NCI-H510A treated with DMSO at 0.1 percent for 48 hours (cell line): ENCODE measurements around the gene MAGI2.

ENCODE experiments used
- DNase-seq: peaks from one replicate; lab custom pipeline; 2025; lab: John Stamatoyannopoulos, UW

The MAGI2 gene

GRCh38 chr7:79453558-79454360 is at the start of gene MAGI2:
TSS of gene MAGI2 (minus strand) at chr7:79453667. CDS start at chr7:79453320, 347 bp downstream.
- peak; percentile 1 for DNase-seq

DNA sequence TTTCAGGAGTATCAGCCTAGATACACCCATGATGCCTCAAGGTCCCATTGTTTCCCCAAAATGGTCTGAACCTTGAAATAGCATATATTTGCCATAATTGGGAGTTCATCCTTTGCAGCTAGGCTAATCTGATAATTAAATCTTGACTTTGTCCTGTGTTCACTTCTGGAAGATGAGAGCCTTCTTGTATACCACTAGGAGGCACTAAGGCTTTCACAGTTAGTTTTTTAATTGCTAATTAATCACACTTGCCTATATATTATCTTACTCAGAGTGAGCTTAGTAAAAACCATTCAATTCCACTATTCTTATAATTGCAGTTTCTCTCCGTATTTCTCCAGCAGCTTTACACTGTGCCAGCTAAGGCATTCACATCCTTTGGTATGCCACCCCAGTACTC is 48.7 kb upstream of the MAGI2 start:
- no peak for DNase-seq

GRCh38 chr7:79500759-79501158 is 47.3 kb upstream of the MAGI2 start:
- DNase-seq, result no peak

DNA sequence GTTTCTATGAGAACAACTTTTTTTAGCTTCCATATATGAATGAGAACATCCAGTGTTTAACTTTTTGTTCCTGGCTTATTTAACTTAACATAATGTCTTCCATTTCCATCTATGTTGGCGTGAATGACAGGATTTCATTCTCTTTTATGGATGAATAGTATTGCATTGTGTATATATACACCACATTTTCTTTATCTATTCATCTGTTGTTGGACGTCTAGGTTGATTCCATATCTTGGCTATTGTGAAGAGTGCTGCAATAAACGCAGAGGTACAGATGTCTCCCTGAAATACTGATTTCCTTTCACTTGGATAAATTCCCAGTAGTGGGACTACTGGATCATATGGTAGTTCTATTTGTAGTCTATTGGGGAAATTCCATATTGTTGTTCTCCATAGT is 44.3 kb upstream of the MAGI2 start:
- no peak for DNase-seq

DNA sequence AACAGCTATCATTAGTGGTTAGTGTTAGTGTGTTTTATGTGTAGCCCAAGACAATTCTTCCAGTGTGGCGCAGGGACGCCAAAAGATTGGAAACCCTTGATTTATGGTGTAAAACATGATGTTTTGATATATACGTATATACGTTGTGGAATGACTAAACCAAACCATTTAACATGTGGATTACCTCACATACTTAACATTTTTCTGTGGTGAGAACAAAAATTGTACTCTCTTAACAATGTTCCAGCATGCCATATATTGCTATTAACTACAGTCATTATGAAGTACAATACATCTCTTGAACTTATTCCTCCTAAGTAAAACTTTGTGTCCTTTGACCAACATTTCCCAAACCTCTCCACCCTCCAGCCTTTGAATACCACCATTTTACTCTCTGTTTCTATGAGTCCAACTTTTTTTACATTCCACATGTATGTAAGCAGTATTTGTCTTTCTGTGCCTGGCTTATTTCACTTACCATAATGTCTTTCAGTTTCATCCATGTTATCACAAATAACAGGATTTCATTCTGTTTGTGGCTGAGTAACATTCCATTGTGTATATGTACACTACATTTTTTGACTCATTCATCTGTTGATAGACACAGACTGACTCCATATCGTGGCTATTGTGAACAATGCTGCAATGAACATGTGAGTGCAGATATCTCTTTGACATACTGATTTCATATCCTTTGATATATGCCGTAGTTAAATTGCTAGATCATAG is 42.2 kb upstream of the MAGI2 start:
- no peak for DNase-seq

- DNase-seq, result no peak
Measured at GRCh38 chr7:79494046-79494445, 40.6 kb upstream of the MAGI2 start.

DNA sequence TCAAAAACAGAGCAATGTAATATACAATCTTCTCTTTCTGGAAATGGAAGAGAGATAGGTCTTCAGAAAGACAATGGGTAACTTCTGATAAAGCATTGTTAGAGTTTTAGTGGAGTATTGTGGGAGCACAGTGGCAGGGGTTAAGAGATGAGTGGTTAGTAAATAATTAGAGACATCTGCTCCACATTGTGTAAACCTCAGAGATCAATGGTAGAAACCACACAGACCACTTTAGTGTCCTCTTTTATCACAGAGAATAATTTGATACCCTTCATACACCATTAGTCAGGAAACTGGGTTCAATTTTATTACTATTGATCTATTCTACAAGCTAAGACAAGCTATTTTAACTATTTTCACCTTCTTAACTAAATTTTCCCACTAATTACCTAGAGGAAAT is 35.9 kb upstream of the MAGI2 start:
- DNase-seq, result peak; percentile 68

DNA sequence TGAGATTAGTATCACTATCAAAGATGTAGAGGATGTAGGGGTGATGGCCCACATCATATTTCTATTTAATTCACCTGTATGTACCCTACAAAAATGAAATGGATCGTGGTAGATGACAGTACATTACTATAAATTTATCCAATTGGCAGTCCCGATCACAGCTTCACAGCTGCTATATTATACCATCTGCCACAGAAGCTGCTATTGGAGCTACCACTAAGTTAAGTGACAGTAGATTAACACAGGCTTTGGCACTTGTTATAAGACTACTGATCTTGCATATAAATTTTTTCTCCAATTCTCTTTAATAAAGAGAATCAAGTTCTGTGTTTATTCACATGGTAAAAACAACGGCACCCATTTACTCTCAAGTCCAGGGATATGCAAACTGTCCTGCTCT is 24.9 kb upstream of the MAGI2 start:
- DNase-seq, result no peak

DNA sequence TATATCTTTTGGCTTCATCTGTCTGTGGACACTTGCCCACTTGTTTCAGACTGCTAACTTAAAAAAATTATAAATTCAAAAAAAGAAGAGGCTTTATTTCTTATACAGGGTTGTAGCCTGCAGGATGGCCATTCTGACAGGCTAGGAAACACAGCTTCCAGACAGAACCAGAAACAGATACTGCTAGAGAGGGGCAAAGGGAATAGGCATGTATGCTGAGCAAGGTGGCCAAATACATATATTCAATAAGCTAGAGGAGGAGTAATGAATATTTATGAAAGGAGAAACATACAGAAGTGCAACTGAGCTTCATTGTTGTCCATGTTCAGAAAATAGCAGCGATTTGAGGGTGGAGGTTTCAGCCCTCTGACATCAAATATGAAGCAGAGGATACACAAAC is 22.0 kb upstream of the MAGI2 start:
- DNase-seq, result no peak

GRCh38 chr7:79471699-79472098 is 18.2 kb upstream of the MAGI2 start:
- no peak for DNase-seq

DNA sequence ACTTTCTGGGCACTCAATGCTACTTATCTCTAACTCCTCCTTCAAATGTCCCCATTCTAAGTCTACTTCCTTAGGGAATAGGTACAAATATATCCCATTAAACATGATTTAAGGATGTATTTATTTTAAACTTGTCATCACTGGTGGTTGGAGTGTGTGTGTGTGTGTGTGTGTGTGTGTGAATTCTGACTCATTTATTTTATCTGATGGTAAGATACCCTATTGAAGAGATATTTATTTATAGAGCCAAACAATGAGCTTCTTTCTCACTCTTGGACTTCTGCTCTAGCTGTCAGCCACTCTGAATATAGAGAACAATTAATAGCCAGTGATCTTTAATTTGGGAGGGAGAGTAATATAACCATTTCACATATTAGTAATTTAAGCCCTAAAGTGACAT is 17.8 kb upstream of the MAGI2 start:
- DNase-seq, result no peak

DNA sequence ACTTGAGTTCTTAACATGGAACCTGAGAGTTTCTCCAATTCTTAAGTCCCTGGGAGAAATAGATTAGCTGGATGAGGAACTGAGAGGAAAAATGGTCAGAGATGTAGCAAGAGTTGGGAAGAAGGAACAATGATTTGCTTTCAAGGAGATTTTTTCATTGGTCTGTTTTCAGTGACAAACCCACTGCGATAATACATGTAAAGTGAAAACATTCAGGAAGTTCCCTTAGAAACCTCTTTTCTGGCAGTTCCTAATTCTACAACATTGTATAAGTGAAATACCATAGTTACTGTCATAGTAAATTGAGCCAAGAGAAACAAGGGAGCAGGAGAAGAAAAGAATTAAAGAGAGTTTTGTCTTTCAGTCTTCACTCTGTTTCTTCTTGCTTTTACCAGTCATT is 12.1 kb upstream of the MAGI2 start:
- no peak for DNase-seq

DNA sequence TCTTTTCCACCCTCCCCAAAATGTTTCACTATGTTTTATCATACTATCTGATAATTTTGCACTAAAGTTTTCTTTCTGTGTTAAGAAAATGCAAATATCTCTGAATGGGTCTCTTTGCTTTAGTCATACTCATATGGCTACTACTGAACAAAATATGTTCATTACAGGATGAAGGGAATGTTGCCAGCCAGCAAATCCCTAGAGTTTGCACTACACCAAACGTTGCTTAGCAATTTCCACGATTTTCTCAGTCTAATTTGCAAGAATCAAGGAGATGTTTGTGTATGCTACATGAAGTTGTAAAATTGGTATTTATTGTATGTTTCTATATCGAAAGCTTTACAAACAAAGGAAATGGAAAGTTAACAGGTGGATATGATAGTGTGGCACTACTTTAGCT is 10.6 kb upstream of the MAGI2 start:
- DNase-seq, result no peak

GRCh38 chr7:79462390-79462789 is 8.9 kb upstream of the MAGI2 start:
- DNase-seq, result no peak

GRCh38 chr7:79461660-79462059 is 8.2 kb upstream of the MAGI2 start:
- no peak for DNase-seq

- DNase-seq, result no peak
Measured at GRCh38 chr7:79459381-79459780, 5.9 kb upstream of the MAGI2 start.

DNA sequence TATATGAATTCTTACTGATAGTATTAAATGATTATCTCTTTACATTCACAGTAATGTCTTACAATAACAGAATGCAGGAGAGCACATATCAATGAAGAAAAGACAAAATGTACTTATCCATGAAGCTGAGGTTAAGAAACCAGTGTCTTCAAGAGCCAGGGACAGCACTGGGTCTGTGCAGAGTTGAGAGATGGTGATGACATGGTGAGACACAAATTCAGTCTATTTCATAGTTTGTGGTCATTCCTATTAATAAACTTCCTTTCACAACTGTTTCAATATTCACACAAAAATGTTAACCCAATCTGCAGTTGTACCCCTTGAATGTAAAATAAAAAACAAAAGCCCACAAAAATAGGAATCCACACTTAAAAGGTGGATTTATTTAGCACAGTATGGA is 5.3 kb upstream of the MAGI2 start:
- no peak for DNase-seq

- DNase-seq, result no peak
Measured at GRCh38 chr7:79455173-79455790, 1.8 kb upstream of the MAGI2 start.

DNA sequence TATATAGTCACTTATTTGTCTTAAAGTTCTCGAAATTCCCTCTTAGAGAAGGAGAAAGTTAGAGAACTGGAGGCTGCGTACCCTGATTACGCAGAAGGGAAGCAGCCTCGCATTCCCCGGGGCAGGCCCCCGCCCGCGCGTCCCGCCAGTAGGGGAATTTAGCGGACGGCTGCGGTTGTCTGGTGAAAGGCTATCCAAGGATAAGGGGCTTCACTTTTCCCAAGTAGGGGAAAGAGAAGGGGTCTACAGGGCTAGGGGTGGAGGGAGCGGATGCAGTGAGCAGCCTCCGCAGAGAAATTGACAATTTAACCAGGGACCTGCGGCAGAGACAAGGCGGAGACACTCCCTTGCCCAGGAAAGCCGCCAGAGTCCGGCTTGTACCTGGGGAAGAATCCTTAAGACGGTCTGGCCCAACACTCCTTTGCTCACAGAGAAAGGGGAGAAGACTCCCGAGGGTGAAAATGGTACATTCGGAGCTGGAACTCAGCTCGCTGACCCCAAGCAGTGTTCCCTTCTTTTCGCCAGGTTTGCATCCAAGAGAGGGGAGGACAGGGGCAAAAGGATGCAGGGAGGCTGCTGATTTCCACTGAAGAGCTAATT is 994 bp upstream of the MAGI2 start:
- DNase-seq, result no peak

- no peak for DNase-seq
Measured at GRCh38 chr7:79453266-79453557, 255 bp downstream of the MAGI2 start.

DNA sequence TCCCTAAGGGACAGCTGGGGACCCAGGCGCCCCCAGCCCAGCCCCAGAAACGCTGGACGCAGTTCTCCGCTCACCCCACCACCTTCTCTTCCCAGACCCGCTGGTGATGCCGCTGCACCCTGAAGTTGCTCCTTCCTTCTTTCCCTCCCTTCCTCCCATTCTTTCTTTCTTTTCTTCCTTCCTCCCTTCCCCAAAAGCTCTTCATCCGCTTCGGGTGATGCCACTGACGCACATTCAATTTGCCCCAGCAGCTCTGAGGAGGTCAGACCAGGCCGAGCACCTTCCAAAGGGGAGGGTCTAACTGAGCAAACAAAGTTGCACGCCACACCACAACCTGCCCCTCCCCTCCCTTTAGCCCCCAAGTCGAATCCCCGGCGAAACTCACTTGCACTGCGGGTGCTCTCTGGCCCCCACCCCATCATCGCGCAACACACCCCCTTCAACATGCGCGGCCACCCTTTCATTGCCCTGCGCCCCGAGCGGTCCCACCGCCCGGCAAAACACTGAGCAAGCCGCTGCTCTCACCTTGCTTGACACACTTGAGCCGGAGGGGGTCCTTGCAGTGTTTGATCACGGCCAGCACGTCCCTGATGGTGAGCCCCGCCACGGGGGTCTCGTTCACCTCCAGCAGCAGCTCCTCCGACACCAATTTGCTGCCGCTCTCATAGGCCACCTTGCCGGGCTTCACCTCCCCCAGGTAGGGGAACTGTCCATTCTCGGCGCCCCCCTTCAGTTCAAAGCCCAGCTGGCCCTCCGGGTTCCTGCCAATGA is 787 bp downstream of the MAGI2 start:
- DNase-seq, result peak; percentile 1

DNA sequence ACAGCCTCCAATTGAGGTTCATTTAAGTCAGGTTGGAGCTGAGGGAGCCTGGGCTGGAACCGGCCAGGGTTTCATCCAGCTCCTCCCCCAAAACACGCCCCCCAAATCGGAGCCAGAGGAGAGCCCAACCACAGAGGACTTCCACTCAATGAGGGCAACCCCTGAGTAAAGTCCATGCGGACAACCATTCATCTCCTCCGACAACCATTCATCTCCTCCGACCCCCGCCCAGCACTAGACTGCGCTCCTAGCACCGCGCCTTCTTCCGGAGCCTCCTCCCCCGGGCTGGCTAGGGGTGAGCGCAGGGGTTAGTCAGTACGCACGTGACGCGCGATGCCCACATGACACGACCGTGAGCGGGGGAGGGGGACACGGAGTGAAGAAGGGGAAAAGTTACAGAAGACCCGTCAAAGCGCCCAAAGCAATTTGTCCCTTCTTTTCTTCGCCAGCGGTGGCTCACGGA is 1.4 kb downstream of the MAGI2 start:
- DNase-seq, result peak; percentile 32
